ENCODE results near the gene JPH4. TPM values are rescaled to one million over a fixed set of nuclear protein-coding genes. Genes with fewer than 3 reads are reported as not detected.
A peak's percentile ranks its signal among the peaks of the same experiment; 100 is the strongest.

The JPH4 gene
- total RNA-seq, 1 donor from 2014 or later = 5.1 TPM

GRCh38 chr14:23521785-23522640 lies 56.6 kb downstream of the JPH4 start:
- no peak overlapping the region for H3K27ac ChIP-seq
- H3K36me3 ChIP-seq = no peaks in the 10 kb centered on the region
- H3K4me1 ChIP-seq = no peaks in the 10 kb centered on the region
- H3K9me3 ChIP-seq = no peaks in the 10 kb centered on the region
- no peak overlapping the region for H3K4me3 ChIP-seq
- ATAC-seq = peak in 1 of 2 donors; percentile 15
- intact Hi-C loops (cut with DNase I) = no loop called here
- no peak for DNase-seq
- TF ChIP-seq CTCF (IDR thresholded peaks at IDR 0.05) = no peak
- H3K27me3 ChIP-seq (ENCODE audit: low read depth) = no peaks in the 10 kb centered on the region

- ATAC-seq (no peak), DNase-seq (no peak)
- no peak for TF ChIP-seq CTCF (IDR thresholded peaks at IDR 0.05)
- intact Hi-C loops (cut with DNase I) = no loop called here
- Histone ChIP-seq H3K27ac (no peak overlapping the region), H3K4me1 (no peaks in the 10 kb centered on the region), H3K9me3 (no peaks in the 10 kb centered on the region), H3K4me3 (no peak overlapping the region), H3K36me3 (no peaks in the 10 kb centered on the region), H3K27me3 (ENCODE audit: low read depth) (no peaks in the 10 kb centered on the region)
Measured at GRCh38 chr14:23520899-23521533, 57.6 kb downstream of the JPH4 start.

DNA sequence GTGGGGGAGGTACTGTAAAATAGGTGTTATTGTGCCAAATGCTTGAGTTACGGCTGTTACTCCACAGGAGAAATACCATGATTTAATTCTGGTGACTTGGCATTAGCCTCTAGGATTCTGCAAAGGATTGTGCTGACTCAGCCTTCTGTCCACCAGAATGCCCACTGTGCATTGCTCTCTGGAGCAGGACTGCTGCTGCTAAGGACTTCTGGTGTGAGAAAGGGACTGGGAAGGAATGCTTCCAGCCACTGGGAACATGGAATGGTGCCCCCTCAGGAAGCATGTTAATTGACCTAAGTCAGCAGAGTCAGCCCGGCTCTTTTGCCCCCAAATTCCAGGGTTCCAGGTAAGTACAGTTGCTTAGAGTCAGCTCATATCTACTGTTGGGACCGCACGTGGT lies 59.9 kb downstream of the JPH4 start:
- no peak overlapping the region for H3K27ac ChIP-seq
- H3K9me3 ChIP-seq = no peaks in the 10 kb centered on the region
- intact Hi-C loops (cut with DNase I) = no loop called here
- DNase-seq (no peak), ATAC-seq (no peak)
- no peak for TF ChIP-seq CTCF (IDR thresholded peaks at IDR 0.05)
- H3K4me3 ChIP-seq = no peak overlapping the region
- H3K27me3 ChIP-seq (ENCODE audit: low read depth) = no peaks in the 10 kb centered on the region
- H3K4me1 ChIP-seq = no peaks in the 10 kb centered on the region
- H3K36me3 ChIP-seq = no peaks in the 10 kb centered on the region

Other genes starting within 250 kb of the JPH4 start
- gene SLC22A17, start 225.9 kb downstream of the JPH4 start, total RNA-seq = 10.6 TPM
- 11.5 TPM for gene EFS, start 213.6 kb downstream of the JPH4 start, total RNA-seq
- gene IL25, start 206.0 kb downstream of the JPH4 start, total RNA-seq = not detected
- gene CMTM5, start 201.7 kb downstream of the JPH4 start, total RNA-seq = 1.4 TPM
- 0.62 TPM for gene MYH6, start 170.5 kb downstream of the JPH4 start, total RNA-seq
- 0.09 TPM for gene MYH7, start 143.1 kb downstream of the JPH4 start, total RNA-seq
- 33.3 TPM for gene NGDN, start 109.1 kb downstream of the JPH4 start, total RNA-seq
- 5.1 TPM for gene ZFHX2, start 27.0 kb downstream of the JPH4 start, total RNA-seq
- 19.1 TPM for gene THTPA, start 22.5 kb downstream of the JPH4 start, total RNA-seq
- 146 TPM for gene AP1G2, start 11.0 kb downstream of the JPH4 start, total RNA-seq
- gene DHRS2, start 57.6 kb upstream of the JPH4 start, total RNA-seq = 1.2 TPM